ENCODE measurements around the gene GALNT18. TPM values are rescaled to one million over a fixed set of nuclear protein-coding genes. Genes with fewer than 3 reads are reported as not detected.

GALNT18 gene
- total and polyA plus RNA-seq, 4 donors = 2.1 to 11.0 (median 3.8) TPM

- Histone ChIP-seq H3K27ac (ENCODE audit: low read depth in 1 of 2, low read length in 2 of 2) (peak overlapping the region in 1 of 2 donors; percentile 8), H3K9ac (ENCODE audit: low read depth in 1 of 2, low read length in 2 of 2) (no peak overlapping the region), H3K9me3 (ENCODE audit: control insufficient read depth in 4 of 4, low read length in 3 of 4) (no peaks in the 10 kb centered on the region), H3K36me3 (ENCODE audit: control insufficient read depth in 4 of 4, insufficient read depth in 3 of 4, low read depth in 1 of 4, low read length in 3 of 4) (no peaks in the 10 kb centered on the region), H3K4me3 (ENCODE audit: low read depth in 1 of 3, low read length in 3 of 3) (no peak overlapping the region), H3K27me3 (ENCODE audit: control insufficient read depth in 4 of 4, insufficient read depth in 4 of 4, low read length in 3 of 4) (no peaks in the 10 kb centered on the region), H3K4me1 (ENCODE audit: control insufficient read depth in 4 of 4, insufficient read depth in 4 of 4, low read length in 3 of 4) (peaks cover 24 to 80% (median 68%) of the 10 kb centered on the region in 4 donors)
- TF ChIP-seq HNF4G (IDR thresholded peaks at IDR 0.05) (no peak), HNF4A (conservative IDR thresholded peaks at IDR 0.05) (peak in 1 of 2 donors; percentile 6), ZBTB33 (IDR thresholded peaks at IDR 0.05) (no peak), MAX (IDR thresholded peaks at IDR 0.05) (no peak), RAD21 (IDR thresholded peaks at IDR 0.05) (no peak), ATF3 (IDR thresholded peaks at IDR 0.05) (no peak), EGR1 (IDR thresholded peaks at IDR 0.05; ENCODE audit: low read depth in 2 of 2) (no peak), RXRA (IDR thresholded peaks at IDR 0.05) (no peak), CTCF (IDR thresholded peaks at IDR 0.05; ENCODE audit: low read depth, low read length, missing input control) (no peak), REST (IDR thresholded peaks at IDR 0.05) (no peak), YY1 (IDR thresholded peaks at IDR 0.05) (no peak), TAF1 (conservative IDR thresholded peaks at IDR 0.05) (no peak), NR2F2 (IDR thresholded peaks at IDR 0.05) (no peak), SP1 (IDR thresholded peaks at IDR 0.05) (peak; percentile 31), GABPA (IDR thresholded peaks at IDR 0.05 in 1 of 2, conservative IDR thresholded peaks at IDR 0.05 in 1 of 2) (no peak)
- WGBS = 33% methylated on average over 1 of the region's 1 CpG
- no peak for DNase-seq (ENCODE audit: low spot score)
These were observed 180.7 kb downstream of the GALNT18 start for GRCh38 chr11:11441091-11441490.

GRCh38 chr11:11440144-11440543, 181.7 kb downstream of the GALNT18 start:
- Histone ChIP-seq H3K9me3 (ENCODE audit: control insufficient read depth in 4 of 4, low read length in 3 of 4) (no peaks in the 10 kb centered on the region), H3K36me3 (ENCODE audit: control insufficient read depth in 4 of 4, insufficient read depth in 3 of 4, low read depth in 1 of 4, low read length in 3 of 4) (no peaks in the 10 kb centered on the region), H3K4me1 (ENCODE audit: control insufficient read depth in 4 of 4, insufficient read depth in 4 of 4, low read length in 3 of 4) (peaks cover 24 to 75% (median 65%) of the 10 kb centered on the region in 4 donors), H3K4me3 (ENCODE audit: low read depth in 1 of 3, low read length in 3 of 3) (no peak overlapping the region), H3K27me3 (ENCODE audit: control insufficient read depth in 4 of 4, insufficient read depth in 4 of 4, low read length in 3 of 4) (no peaks in the 10 kb centered on the region), H3K9ac (ENCODE audit: low read depth in 1 of 2, low read length in 2 of 2) (no peak overlapping the region), H3K27ac (ENCODE audit: low read depth in 1 of 2, low read length in 2 of 2) (peak overlapping the region in 1 of 2 donors; percentile 29)
- WGBS = 84% methylated on average over 6 of the region's 6 CpGs
- DNase-seq (ENCODE audit: low spot score) = no peak
- TF ChIP-seq REST (IDR thresholded peaks at IDR 0.05) = no peak
- no peak for TF ChIP-seq HNF4G (IDR thresholded peaks at IDR 0.05)
- no peak for TF ChIP-seq FOXA1 (IDR thresholded peaks at IDR 0.05)
- no peak for TF ChIP-seq YY1 (IDR thresholded peaks at IDR 0.05)
- TF ChIP-seq JUND (IDR thresholded peaks at IDR 0.05) = no peak
- TF ChIP-seq GABPA (IDR thresholded peaks at IDR 0.05 in 1 of 2, conservative IDR thresholded peaks at IDR 0.05 in 1 of 2) = no peak
- TF ChIP-seq ZBTB33 (IDR thresholded peaks at IDR 0.05) = no peak

All from liver (tissue), 9 donors.